Skin epidermis (tissue), 12 donors: Measurements from ENCODE around the gene EME2.

Experiments used
- H3K27ac ChIP-seq, 21 experiments: fragments of 200-600 bp; sonication (generic) in 11 of 21; one replicate each; pipeline ENCODE4 v1.5.0; 2020; ENCODE audit warnings: mild to moderate bottlenecking in 3 of 21, inconsistent platforms in 2 of 21, moderate library complexity in 2 of 21
- H3K4me3 ChIP-seq, 7 experiments: fragments of 200-600 bp; sonication (generic) in 2 of 7; one replicate each; pipeline ENCODE4 v1.5.0; 2020; ENCODE audit warnings: inconsistent platforms in 2 of 7, mild to moderate bottlenecking in 2 of 7, moderate library complexity in 1 of 7

The EME2 gene

GRCh38 chr16:1764971-1765370, 7.6 kb upstream of the EME2 start:
- Histone ChIP-seq H3K27ac (no peak overlapping the region), H3K4me3 (no peak overlapping the region)

GRCh38 chr16:1765826-1766225, 6.8 kb upstream of the EME2 start:
- no peak overlapping the region for H3K27ac ChIP-seq
- H3K4me3 ChIP-seq, result no peak overlapping the region

- Histone ChIP-seq H3K4me3 (no peak overlapping the region), H3K27ac (no peak overlapping the region)
Observed at GRCh38 chr16:1766231-1766630, 6.4 kb upstream of the EME2 start.

GRCh38 chr16:1766701-1767100, 5.9 kb upstream of the EME2 start:
- H3K27ac ChIP-seq, result no peak overlapping the region
- H3K4me3 ChIP-seq, result no peak overlapping the region

- H3K4me3 ChIP-seq, result no peak overlapping the region
- no peak overlapping the region for H3K27ac ChIP-seq
Observed at GRCh38 chr16:1767116-1767994, 5.3 kb upstream of the EME2 start.

GRCh38 chr16:1768061-1768766, 4.4 kb upstream of the EME2 start:
- H3K27ac ChIP-seq, result no peak overlapping the region

GRCh38 chr16:1768767-1769401, 3.7 kb upstream of the EME2 start:
- Histone ChIP-seq H3K4me3 (no peak overlapping the region), H3K27ac (peak overlapping the region in 3 of 21 experiments; percentile 15 to 20 (median 19))

More at GRCh38 chr16:1768061-1768766, 4.4 kb upstream of the EME2 start:
- no peak overlapping the region for H3K4me3 ChIP-seq

GRCh38 chr16:1769402-1770300, 3.0 kb upstream of the EME2 start:
- H3K27ac ChIP-seq, result peak overlapping the region in 11 of 21 experiments; percentile 15 to 98 (median 93)
- no peak overlapping the region for H3K4me3 ChIP-seq

GRCh38 chr16:1770328-1771187, 2.1 kb upstream of the EME2 start:
- Histone ChIP-seq H3K27ac (peak overlapping the region; percentile 64 to 99 (median 94)), H3K4me3 (peak overlapping the region; percentile 68 to 98 (median 86))

GRCh38 chr16:1771188-1771863, 1.3 kb upstream of the EME2 start, which contains the start of gene NME3:
Gene NME3, minus strand, starts transcription at chr16:1771543. Its CDS starts 9 bp downstream, at chr16:1771534.
- Histone ChIP-seq H3K27ac (peak within 1 kb of the TSS; percentile 64 to 99 (median 94)), H3K4me3 (peak within 1 kb of the TSS; percentile 68 to 98 (median 86))

GRCh38 chr16:1771864-1772361, 697 bp upstream of the EME2 start:
- H3K4me3 ChIP-seq, result peak overlapping the region; percentile 68 to 98 (median 86)
- peak overlapping the region in 20 of 21 experiments; percentile 85 to 99 (median 94) for H3K27ac ChIP-seq

- peak within 1 kb of the TSS; percentile 68 to 98 (median 86) for H3K4me3 ChIP-seq
- peak within 1 kb of the TSS; percentile 85 to 99 (median 94) for H3K27ac ChIP-seq
Observed at GRCh38 chr16:1772908-1773702, 495 bp downstream of the EME2 start, which contains the start of gene MRPS34. Gene MRPS34, minus strand, starts transcription at chr16:1773134. Its CDS starts 15 bp downstream, at chr16:1773119.

- peak overlapping the region in 20 of 21 experiments; percentile 85 to 99 (median 94) for H3K27ac ChIP-seq
Observed at GRCh38 chr16:1773703-1774447, 1.3 kb downstream of the EME2 start.

GRCh38 chr16:1774448-1774780, 1.8 kb downstream of the EME2 start:
- peak overlapping the region in 5 of 7 experiments; percentile 81 to 98 (median 91) for H3K4me3 ChIP-seq
- peak overlapping the region in 16 of 21 experiments; percentile 87 to 99 (median 95) for H3K27ac ChIP-seq

More at GRCh38 chr16:1773703-1774447, 1.3 kb downstream of the EME2 start:
- H3K4me3 ChIP-seq, result peak overlapping the region; percentile 68 to 98 (median 86)

GRCh38 chr16:1775006-1775845, 2.6 kb downstream of the EME2 start:
- Histone ChIP-seq H3K4me3 (no peak overlapping the region), H3K27ac (peak overlapping the region in 1 of 21 experiments; percentile 94)
